HTERT RPE-1 (cell line): ENCODE measurements around the gene ITGA6.

Experiments used
- in situ Hi-C: fragments of 300-500 bp; cut with MboI; formaldehyde crosslinking; loops from 4 replicates; pipeline ENCODE4 v1.14.3; 2020; ENCODE audit warnings: low sequenced_read_pairs

The ITGA6 gene

GRCh38 chr2:172427256-172427989 is at the start of gene ITGA6:
Gene ITGA6 (plus strand): TSS chr2:172427586.
- in situ Hi-C loops: no loop called here

- in situ Hi-C loops: no loop called here
Observed at GRCh38 chr2:172380436-172381274, 46.7 kb upstream of the ITGA6 start.

GRCh38 chr2:172381275-172382027 is 45.9 kb upstream of the ITGA6 start:
- in situ Hi-C loops: no loop called here

GRCh38 chr2:172387361-172387760 is 40.0 kb upstream of the ITGA6 start:
- in situ Hi-C loops: no loop called here

GRCh38 chr2:172389685-172390339 is 37.6 kb upstream of the ITGA6 start:
- in situ Hi-C loops: no loop called here

- in situ Hi-C loops: no loop called here
Observed at GRCh38 chr2:172394002-172394401, 33.4 kb upstream of the ITGA6 start.

GRCh38 chr2:172395503-172395902 is 31.9 kb upstream of the ITGA6 start:
- in situ Hi-C loops: no loop called here

GRCh38 chr2:172397148-172397834 is 30.1 kb upstream of the ITGA6 start:
- in situ Hi-C loops: no loop called here

GRCh38 chr2:172398440-172398839 is 28.9 kb upstream of the ITGA6 start:
- in situ Hi-C loops: no loop called here

GRCh38 chr2:172399765-172400164 is 27.6 kb upstream of the ITGA6 start:
- in situ Hi-C loops: no loop called here

- in situ Hi-C loops: no loop called here
Observed at GRCh38 chr2:172402198-172402597, 25.2 kb upstream of the ITGA6 start.

GRCh38 chr2:172403402-172403801 is 24.0 kb upstream of the ITGA6 start:
- in situ Hi-C loops: no loop called here

GRCh38 chr2:172403881-172404468 is 23.4 kb upstream of the ITGA6 start:
- in situ Hi-C loops: no loop called here

- in situ Hi-C loops: no loop called here
Observed at GRCh38 chr2:172404824-172405223, 22.6 kb upstream of the ITGA6 start.

GRCh38 chr2:172405673-172406072 is 21.7 kb upstream of the ITGA6 start:
- in situ Hi-C loops: no loop called here

- in situ Hi-C loops: no loop called here
Observed at GRCh38 chr2:172408143-172408766, 19.1 kb upstream of the ITGA6 start.

GRCh38 chr2:172409042-172409441 is 18.3 kb upstream of the ITGA6 start:
- in situ Hi-C loops: no loop called here

- in situ Hi-C loops: no loop called here
Observed at GRCh38 chr2:172412984-172413492, 14.3 kb upstream of the ITGA6 start.

- in situ Hi-C loops: no loop called here
Observed at GRCh38 chr2:172415157-172415864, 12.1 kb upstream of the ITGA6 start.
